Prostate gland (tissue), 2 donors: Measurements from ENCODE around the gene CD86.

Experiments used
- CTCF ChIP-seq, 4 experiments: fragments of 200-600 bp in 2 of 4; fragments of 450-650 bp in 2 of 4; sonication (generic) in 2 of 4; IDR thresholded peaks; 1 replicate in 3 of 4; 2 replicates in 1 of 4; pipeline ENCODE4 v1.5.1; 2016 to 2019; ENCODE audit warnings: antibody characterized with exemption in 4 of 4, mild to moderate bottlenecking in 2 of 4, moderate library complexity in 2 of 4
- POLR2A ChIP-seq: fragments of 450-650 bp; IDR thresholded peaks from one replicate; pipeline ENCODE4 v1.6.1; 2016; ENCODE audit warnings: antibody characterized with exemption, mild to moderate bottlenecking
- POLR2AphosphoS5 ChIP-seq: sonication (generic); formaldehyde crosslinking; IDR thresholded peaks from one replicate; pipeline ENCODE4 v1.6.1; 2017; ENCODE audit warnings: antibody characterized with exemption

GRCh38 chr3:122014741-122015140 lies 40.4 kb upstream of the CD86 start:
- TF ChIP-seq CTCF (IDR thresholded peaks at IDR 0.05) (no peak), POLR2A (no peak), POLR2AphosphoS5 (no peak)
